Measurements from ENCODE around the gene HTRA3. TPM values are rescaled to one million over a fixed set of nuclear protein-coding genes. Genes with fewer than 3 reads are reported as not detected.

Gene HTRA3
- total RNA-seq, 1 experiment from 2014 or later, result 2.3 TPM

DNA sequence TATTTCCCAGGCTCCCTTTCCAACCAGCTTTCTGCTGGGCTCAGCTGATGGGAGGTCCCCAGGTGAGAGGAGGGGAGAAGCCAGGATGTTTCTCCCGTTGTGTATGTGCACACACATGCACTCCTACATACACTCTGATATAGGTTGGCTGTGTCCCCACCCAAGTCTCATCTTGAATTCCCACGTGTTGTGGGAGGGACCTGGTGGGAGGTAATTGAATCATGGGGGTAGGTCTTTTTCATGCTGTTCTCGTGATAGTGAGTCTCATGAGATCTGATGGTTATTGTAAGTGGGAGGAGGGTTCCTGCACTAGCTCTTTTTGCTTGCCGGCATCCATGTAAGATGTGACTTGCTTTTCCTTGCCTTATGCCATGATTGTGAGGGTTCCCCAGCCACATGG, 11.7 kb upstream of the HTRA3 start:
- H3K36me3 Mint-ChIP-seq, result no peaks in the 10 kb centered on the region

DNA sequence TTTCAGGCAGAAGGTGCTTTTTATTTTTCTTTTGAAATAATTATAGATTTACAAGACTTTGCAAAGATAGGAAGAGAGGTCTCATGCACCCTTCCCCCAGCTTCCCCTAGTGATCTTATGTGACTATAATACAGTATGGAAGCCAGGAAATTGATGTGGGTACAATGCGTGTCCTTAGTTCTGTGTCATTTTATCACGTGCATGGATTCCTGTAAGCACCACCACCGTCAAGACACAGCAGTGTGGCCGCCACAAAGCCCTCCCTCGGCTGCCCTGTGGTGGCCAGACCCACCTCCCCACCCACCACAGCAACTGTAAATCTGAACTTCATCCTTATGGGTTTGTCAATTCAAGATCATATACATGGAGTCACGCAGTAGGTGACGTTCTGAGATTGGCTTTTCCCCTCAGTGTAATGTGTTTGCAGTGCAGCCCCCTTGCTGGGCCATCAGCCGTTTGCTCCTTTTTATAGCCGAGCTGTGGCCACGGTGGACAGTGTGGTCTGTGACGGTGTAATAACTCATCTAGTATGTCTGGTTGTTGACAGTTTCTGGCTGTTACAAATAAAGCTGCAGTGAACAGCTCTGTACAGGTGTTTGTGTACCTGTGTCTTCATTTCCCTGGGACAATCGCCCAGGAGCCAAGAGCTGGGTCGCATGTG, 10.9 kb upstream of the HTRA3 start:
- H3K4me3 Mint-ChIP-seq, result no peak overlapping the region
- H3K36me3 Mint-ChIP-seq, result no peaks in the 10 kb centered on the region
- H3K4me1 Mint-ChIP-seq, result peaks cover 7% of the 10 kb centered on the region; the same call in 1 of the 2 replicates
- TF ChIP-seq GTF2I (CRISPR knock-in tag; conservative IDR thresholded peaks at IDR 0.05), result no peak
- TF ChIP-seq, protein P1, sequence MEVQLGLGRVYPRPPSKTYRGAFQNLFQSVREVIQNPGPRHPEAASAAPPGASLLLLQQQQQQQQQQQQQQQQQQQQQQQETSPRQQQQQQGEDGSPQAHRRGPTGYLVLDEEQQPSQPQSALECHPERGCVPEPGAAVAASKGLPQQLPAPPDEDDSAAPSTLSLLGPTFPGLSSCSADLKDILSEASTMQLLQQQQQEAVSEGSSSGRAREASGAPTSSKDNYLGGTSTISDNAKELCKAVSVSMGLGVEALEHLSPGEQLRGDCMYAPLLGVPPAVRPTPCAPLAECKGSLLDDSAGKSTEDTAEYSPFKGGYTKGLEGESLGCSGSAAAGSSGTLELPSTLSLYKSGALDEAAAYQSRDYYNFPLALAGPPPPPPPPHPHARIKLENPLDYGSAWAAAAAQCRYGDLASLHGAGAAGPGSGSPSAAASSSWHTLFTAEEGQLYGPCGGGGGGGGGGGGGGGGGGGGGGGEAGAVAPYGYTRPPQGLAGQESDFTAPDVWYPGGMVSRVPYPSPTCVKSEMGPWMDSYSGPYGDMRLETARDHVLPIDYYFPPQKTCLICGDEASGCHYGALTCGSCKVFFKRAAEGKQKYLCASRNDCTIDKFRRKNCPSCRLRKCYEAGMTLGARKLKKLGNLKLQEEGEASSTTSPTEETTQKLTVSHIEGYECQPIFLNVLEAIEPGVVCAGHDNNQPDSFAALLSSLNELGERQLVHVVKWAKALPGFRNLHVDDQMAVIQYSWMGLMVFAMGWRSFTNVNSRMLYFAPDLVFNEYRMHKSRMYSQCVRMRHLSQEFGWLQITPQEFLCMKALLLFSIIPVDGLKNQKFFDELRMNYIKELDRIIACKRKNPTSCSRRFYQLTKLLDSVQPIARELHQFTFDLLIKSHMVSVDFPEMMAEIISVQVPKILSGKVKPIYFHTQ (CRISPR knock-in tag; IDR thresholded peaks at IDR 0.05), result no peak
- no peak for TF ChIP-seq NFE2L1 (CRISPR knock-in tag; IDR thresholded peaks at IDR 0.05)
- no peak for TF ChIP-seq ZNF138 (CRISPR knock-in tag; conservative IDR thresholded peaks at IDR 0.05)
- CTCF ChIA-PET, result interaction anchor here (1.2 kb wide), 1 partner anchor 82 kb away, joined by 3 read pairs; no protein-coding TSS in a partner anchor
- 0 out of 2 replicates have a peak, but pooled peaks cover 7% of the 10 kb centered on the region for H3K9me3 Mint-ChIP-seq
- no peak for DNase-seq (ENCODE audit: low spot score)
- ATAC-seq, result no peak
- H3K27ac Mint-ChIP-seq, result no peak overlapping the region
- POLR2A ChIA-PET, result no interaction called here
- H3K27me3 Mint-ChIP-seq (ENCODE audit: low read depth), result no peaks in the 10 kb centered on the region; the same call in 1 of the 2 replicates

More for the DNA sequence above, 11.7 kb upstream of the HTRA3 start:
- no peak for TF ChIP-seq CREB1 (CRISPR knock-in tag; IDR thresholded peaks at IDR 0.05)
- TF ChIP-seq ZNF263 (CRISPR knock-in tag; IDR thresholded peaks at IDR 0.05; ENCODE audit: low read depth), result no peak
- TF ChIP-seq ZNF317 (CRISPR knock-in tag; IDR thresholded peaks at IDR 0.05; ENCODE audit: borderline replicate concordance, low read depth), result no peak
- TF ChIP-seq SOX15 (CRISPR knock-in tag; IDR thresholded peaks at IDR 0.05), result no peak
- no peak for TF ChIP-seq NR2C2 (CRISPR knock-in tag; IDR thresholded peaks at IDR 0.05)
- TF ChIP-seq ZNF138 (CRISPR knock-in tag; conservative IDR thresholded peaks at IDR 0.05), result no peak
- TF ChIP-seq, protein P2, sequence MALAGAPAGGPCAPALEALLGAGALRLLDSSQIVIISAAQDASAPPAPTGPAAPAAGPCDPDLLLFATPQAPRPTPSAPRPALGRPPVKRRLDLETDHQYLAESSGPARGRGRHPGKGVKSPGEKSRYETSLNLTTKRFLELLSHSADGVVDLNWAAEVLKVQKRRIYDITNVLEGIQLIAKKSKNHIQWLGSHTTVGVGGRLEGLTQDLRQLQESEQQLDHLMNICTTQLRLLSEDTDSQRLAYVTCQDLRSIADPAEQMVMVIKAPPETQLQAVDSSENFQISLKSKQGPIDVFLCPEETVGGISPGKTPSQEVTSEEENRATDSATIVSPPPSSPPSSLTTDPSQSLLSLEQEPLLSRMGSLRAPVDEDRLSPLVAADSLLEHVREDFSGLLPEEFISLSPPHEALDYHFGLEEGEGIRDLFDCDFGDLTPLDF (CRISPR knock-in tag; IDR thresholded peaks at IDR 0.05), result no peak
- TF ChIP-seq JAZF1 (CRISPR knock-in tag; IDR thresholded peaks at IDR 0.05), result no peak
- TF ChIP-seq ZBTB21 (CRISPR knock-in tag; IDR thresholded peaks at IDR 0.05; ENCODE audit: borderline replicate concordance), result no peak
- TF ChIP-seq, protein P3, sequence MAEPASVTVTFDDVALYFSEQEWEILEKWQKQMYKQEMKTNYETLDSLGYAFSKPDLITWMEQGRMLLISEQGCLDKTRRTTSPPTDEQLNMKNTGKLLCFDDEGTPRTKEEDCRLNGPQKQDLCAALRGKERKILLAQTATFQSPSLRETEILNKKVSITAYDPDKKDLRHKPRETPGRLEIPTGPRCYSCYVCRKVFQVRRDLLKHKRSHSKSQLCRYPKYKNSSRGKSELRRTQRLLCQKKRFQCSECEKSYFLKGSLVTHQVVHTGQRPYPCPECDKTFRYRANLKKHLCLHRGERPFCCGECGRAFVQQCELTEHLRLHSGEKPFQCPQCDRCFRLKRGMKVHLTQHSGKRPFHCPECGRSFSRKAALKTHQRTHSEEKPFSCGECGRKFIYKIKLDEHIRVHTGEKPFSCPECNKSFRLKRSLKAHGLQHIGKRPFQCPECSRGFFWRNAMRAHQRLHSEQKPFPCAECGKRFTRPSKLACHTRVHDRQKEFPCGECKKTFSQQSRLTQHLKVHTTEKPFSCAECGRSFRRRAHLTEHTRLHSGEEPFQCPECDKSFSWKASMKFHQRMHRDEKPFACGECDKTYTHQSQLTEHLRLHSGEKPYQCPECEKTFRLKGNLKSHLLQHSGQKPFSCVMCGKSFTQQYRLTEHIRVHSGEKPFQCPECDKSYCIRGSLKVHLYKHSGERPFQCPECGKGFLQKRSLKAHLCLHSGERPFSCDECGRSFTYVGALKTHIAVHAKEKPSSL (CRISPR knock-in tag; conservative IDR thresholded peaks at IDR 0.05), result no peak
- no peak for TF ChIP-seq SMAD4 (CRISPR knock-in tag; IDR thresholded peaks at IDR 0.05)
- TF ChIP-seq, protein P4, sequence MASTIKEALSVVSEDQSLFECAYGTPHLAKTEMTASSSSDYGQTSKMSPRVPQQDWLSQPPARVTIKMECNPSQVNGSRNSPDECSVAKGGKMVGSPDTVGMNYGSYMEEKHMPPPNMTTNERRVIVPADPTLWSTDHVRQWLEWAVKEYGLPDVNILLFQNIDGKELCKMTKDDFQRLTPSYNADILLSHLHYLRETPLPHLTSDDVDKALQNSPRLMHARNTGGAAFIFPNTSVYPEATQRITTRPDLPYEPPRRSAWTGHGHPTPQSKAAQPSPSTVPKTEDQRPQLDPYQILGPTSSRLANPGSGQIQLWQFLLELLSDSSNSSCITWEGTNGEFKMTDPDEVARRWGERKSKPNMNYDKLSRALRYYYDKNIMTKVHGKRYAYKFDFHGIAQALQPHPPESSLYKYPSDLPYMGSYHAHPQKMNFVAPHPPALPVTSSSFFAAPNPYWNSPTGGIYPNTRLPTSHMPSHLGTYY (CRISPR knock-in tag; IDR thresholded peaks at IDR 0.05), result no peak
- no peak for TF ChIP-seq FOXJ3 (CRISPR knock-in tag; IDR thresholded peaks at IDR 0.05; ENCODE audit: borderline replicate concordance)
- no peak for TF ChIP-seq FOXP1 (CRISPR knock-in tag; IDR thresholded peaks at IDR 0.05; ENCODE audit: borderline replicate concordance)
- ChIA-PET CTCF (interaction anchor here (1.1 kb wide), 1 partner anchor 10 kb away, joined by 3 read pairs; no protein-coding TSS in a partner anchor), POLR2A (no interaction called here)
- H3K27ac Mint-ChIP-seq, result no peak overlapping the region
- H3K4me1 Mint-ChIP-seq, result peaks cover 7% of the 10 kb centered on the region; the same call in 1 of the 2 replicates
- no peaks in the 10 kb centered on the region; the same call in 1 of the 2 replicates for H3K27me3 Mint-ChIP-seq (ENCODE audit: low read depth)
- H3K4me3 Mint-ChIP-seq, result no peak overlapping the region
- 0 out of 2 replicates have a peak, but pooled peaks cover 7% of the 10 kb centered on the region for H3K9me3 Mint-ChIP-seq
- DNase-seq (ENCODE audit: low spot score), result no peak
- ATAC-seq, result no peak
